PFSK-1 (cell line): ENCODE measurements around the gene C15orf39.

Experiments used
- POLR2AphosphoS5 ChIP-seq: IDR thresholded peaks from 2 replicates; pipeline ENCODE4 v1.6.1; 2012; ENCODE audit warnings: low read depth, mild to moderate bottlenecking, control low read depth, low read length, moderate library complexity
- SIN3A ChIP-seq: IDR thresholded peaks from 2 replicates; pipeline ENCODE4 v1.6.1; 2012; ENCODE audit warnings: mild to moderate bottlenecking, low read length, moderate library complexity, borderline replicate concordance; ENCODE audit not compliant: insufficient read depth
- TAF1 ChIP-seq: IDR thresholded peaks from 2 replicates; pipeline ENCODE4 v1.6.1; 2012; ENCODE audit warnings: low read length, control low read depth, borderline replicate concordance; ENCODE audit not compliant: insufficient read depth

DNA sequence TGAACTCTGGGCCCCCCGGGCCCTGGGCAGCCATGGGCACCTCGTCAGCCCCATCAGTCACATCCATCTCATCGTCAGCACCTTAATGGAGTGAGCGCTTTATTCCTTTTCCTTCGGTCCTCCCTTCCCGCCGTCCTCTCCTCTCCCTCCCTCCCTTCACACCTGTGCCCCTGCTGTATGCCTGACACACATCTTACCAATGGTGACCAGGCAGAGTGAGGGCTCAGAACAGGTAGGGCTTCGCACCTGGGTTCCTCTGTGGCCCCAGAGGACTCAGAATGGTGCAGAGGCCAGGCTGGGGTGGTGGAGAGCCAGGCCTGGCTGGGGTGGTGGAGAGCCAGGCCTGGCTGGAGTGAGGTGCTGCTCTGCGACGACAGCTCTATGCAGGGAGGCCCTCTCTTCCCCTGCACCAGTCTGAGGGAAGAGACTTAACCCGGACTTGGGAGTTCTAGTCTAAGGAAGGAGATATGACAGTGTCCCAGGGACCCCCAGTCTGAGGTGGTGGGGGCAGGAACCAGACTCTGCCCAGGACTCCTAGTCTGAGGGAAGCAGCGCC, 11.6 kb downstream of the C15orf39 start:
- TF ChIP-seq TAF1: no peak
- no peak for TF ChIP-seq POLR2AphosphoS5
- no peak for TF ChIP-seq SIN3A
